Measurements from ENCODE around the gene ATP9B.
"Not testable (repeated sequence)": the region's sequence is repeated elsewhere in the genome, so short reads cannot be mapped to it uniquely, and the experiment has no call there.

The ATP9B gene

GRCh38 chr18:79139206-79139605 is 70.0 kb downstream of the ATP9B start:
- DNase-seq = peak; percentile 23

- no peak for DNase-seq
Observed at GRCh38 chr18:79147014-79147413, 77.8 kb downstream of the ATP9B start.

- no peak for DNase-seq
Observed at GRCh38 chr18:79151191-79151590, 82.0 kb downstream of the ATP9B start.

DNA sequence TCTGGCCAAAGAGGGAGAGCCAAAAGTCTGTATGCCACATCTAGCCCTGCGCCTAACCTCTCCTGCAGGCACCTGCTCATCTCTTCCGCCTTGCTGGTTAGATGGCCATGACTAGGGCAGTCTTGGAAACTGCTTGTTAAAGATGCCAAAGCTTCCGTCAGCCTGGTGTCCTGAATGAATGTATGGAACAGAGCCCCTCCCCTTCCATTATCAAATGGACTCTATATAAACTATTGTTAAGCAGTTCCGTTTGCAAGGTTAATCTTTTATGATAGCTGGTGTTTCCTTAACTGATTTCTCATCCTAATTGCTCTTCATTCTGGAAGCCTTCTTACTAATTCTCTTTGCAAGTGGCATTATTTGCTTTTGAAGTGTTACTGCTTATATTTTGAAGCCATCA is 87.1 kb downstream of the ATP9B start:
- DNase-seq = no peak

GRCh38 chr18:79164706-79165105 is 95.5 kb downstream of the ATP9B start:
- DNase-seq = no peak

GRCh38 chr18:79166702-79167101 is 97.5 kb downstream of the ATP9B start:
- no peak for DNase-seq

DNA sequence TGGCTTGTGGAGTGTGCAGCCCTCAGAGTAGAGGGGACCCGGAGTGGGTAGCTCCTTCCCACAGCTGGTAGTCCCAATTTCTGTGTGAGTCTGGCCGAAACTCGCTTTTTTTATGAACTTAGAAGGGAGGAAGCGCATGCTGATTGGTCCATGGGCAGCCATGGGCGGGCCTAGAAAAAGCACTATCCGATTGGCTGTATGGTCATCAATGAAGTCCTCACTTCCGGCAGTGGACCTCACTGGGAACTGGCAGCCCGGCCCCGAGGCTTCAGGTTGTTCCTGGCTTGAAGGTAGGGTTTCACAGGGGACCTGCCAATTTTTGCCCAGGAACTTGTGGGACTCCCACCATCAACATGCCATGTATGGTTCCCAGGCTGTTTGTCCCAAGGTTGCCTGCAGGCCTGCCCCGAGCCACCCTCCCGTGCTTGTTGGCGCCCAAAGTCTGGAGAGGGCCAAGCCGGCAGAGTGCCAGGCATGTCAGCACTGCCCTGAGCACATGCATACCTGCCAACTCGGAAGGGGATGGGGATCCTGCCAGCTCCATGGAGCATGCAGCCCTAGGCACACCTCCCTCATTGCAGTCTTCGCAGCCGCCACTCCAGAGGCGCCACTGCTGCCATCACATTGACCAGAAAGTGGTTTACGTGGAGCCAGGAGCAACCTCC is 98.5 kb downstream of the ATP9B start:
- DNase-seq = no peak

DNA sequence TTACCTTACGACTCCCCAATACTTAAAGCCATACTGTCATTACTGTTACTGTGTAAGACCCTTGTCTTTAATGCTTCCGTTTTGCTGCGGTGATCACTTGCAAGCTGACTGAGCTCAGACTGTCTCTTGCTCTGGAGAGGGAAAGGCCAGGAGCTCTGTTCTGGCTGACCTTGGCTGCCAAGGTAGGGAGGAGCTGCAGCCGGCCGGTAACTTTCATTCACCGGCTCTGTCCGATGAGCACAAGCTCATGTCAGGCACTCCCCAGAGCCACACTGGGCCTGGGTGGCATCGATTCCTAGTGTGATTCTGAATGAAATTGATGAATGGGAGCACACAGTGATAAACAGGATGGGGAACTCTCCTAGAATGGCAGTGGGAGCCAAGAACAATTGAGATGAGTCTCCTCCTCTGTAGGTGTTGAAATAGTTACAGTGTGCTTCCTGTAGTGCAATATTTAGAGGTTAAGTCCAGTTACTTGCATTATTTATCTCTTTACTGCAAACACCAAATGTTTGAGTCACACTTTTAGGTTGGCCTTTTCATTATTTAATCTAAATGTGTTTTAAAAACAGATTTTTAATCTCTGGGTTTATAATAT is 100.9 kb downstream of the ATP9B start:
- DNase-seq = no peak

- DNase-seq = not testable (repeated sequence)
Observed at GRCh38 chr18:79172331-79172730, 103.1 kb downstream of the ATP9B start.

DNA sequence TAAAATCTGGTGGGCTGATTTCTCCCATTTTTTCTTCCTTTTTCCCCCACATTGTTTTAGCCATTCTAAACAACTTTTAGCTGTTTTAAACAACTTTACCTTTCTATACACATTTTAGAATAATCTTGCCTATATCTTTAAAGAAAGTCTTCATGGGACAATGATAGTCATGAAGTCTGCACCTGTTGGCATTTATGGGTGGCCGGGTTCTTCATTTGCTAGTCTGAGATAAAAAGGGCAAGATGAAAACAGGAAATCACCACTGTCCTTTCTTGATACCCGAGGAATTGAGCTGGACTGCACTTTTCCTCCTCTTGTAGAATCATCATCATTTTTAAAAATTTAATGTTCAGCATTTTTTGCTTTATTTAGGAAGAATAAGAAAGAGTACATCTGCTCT is 104.5 kb downstream of the ATP9B start:
- DNase-seq = no peak

- no peak for DNase-seq
Observed at GRCh38 chr18:79178113-79178531, 108.9 kb downstream of the ATP9B start.

- no peak for DNase-seq
Observed at GRCh38 chr18:79182047-79182713, 113.0 kb downstream of the ATP9B start.

DNA sequence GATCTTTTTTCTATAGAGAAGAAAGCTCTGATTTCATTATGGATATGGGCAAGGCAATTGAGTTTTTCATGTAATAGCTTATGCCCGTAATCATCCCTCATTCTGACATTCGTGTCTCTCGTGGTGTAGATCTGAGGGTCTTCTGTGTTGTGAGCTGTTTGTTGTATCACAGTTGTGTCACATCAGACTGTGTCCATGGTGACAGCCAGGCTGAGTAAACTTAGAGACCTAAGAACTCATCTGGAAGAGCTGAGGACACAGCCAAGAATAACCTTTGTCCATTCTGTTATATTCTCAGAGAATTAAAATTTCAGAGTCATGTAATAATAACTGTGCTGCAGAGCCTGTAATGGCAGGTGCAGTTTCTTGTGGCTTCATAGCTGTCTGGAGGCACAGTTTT is 116.5 kb downstream of the ATP9B start:
- no peak for DNase-seq

GRCh38 chr18:79186649-79187048 is 117.5 kb downstream of the ATP9B start:
- no peak for DNase-seq

- DNase-seq = no peak
Observed at GRCh38 chr18:79187532-79188277, 118.5 kb downstream of the ATP9B start.

DNA sequence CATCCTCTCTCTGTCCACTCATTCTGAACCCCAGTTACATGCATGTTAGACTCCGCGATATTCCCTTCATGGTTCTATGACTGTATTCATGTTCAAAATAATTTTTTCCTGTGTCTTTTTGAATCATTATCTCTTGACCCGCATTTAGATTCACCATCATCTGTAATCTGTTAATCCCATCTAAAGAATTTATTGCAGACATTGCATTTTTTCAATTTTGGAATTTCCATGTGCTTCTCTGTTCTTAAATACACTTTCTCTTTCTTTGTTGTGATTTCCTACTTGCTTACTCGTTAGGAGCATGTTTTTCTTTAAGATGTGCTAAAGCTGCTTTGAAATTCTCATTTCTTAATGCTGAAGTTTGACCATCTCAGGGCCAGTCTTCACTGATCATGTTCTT is 122.2 kb downstream of the ATP9B start:
- no peak for DNase-seq

- no peak for DNase-seq
Observed at GRCh38 chr18:79191956-79192355, 122.8 kb downstream of the ATP9B start.

- no peak for DNase-seq
Observed at GRCh38 chr18:79193826-79194225, 124.6 kb downstream of the ATP9B start.

DNA sequence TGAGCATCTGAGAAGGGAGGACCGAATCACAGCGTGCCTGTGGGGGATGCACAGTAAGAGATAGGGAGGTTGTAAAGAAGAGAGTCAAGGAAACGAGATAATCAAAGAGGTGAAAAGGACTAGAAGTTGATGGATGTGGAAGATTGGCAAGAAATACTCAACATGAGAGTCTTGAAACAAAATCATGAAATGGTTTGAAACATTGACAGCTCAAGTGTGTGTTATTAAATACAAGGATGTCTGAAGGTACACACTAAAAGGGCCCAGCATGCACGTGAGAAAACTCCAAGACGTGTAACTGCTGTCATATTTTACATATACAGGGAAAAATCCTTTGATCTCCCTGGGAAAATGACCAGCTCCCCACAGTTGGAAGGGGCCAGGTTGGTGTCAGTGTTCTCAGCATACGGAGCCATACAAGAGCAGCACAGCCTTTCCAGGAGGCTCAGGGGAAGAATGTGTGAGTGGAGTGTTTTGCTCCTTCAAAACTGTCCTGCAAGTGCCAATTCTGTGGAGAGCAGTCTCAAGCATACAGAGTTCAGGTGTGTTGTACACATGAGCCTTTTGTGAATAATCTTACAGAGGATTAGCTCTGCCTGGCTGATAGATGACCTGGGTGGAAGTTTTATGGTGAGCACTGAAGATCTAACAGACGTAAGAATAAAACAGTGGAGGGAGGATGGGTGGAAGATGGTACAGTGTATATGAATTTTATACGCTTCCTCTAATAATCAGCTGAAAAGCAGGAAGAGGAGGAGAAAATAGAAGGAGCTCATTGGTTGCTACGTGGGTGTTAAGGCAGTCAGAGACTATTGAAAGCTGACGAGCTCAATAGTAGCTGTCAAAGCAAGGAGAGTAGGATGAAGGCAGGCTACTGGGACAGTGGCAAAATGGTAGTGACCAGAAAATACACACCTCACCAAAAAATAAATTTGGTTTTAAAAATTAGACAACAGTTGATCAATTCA is 126.8 kb downstream of the ATP9B start:
- no peak for DNase-seq

DNA sequence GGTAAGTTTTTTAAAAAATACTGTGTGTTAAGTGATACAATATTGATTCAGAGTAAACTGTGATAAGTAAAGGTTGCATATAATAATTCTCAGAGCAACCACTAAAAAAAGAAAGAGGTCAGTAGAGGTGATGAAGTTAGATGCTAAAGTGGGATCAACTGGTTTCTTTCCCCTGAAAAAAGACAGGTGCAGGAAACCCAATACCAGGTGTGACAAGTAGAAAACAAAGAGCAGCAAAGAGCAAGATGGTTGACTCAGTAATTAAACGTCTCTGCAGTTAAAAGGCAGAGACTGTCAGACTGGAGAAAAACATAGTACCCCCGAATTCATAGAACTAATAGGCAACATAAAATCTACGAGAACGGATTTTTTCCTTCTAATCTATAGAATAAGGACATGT is 128.3 kb downstream of the ATP9B start:
- no peak for DNase-seq

DNA sequence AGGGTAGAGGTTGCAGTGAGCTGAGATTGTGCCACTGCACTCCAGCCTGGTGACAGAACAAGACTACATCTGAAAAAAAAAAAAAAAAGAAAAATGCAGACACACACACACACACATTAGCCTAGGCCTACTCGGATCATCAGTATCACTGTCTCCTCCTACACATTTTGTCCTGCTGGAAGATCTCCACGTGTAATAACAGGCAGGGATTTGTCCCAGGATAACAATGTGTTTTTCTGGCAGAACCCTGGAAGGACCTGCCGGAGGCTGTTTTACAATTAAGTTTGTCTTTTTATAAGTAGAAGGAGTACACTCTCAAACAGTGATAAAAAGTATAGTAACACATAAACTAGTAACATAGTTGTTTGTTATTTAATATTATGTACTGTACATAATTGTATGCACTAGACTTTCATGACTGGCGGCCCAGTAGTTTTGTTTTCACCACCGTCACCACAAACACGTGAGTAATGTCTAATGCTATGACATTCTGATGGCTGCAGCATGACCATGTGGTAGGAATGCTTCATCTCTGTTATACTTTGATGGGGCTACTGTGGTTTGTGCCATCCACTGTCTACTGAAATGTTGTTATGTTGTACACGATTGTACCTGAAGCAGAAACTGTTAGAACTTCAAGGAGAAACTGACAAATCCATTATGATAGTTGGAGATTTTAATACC is 130.6 kb downstream of the ATP9B start:
- DNase-seq = no peak

Data from activated T-cell treated with anti-CD3 and anti-CD28 coated beads, Interleukin-2, amount 50 U/mL, for 1 hour (primary cell).